PFSK-1 (cell line): ENCODE results near the gene TOR1A.

ENCODE experiments used
- POLR2AphosphoS5 ChIP-seq: IDR thresholded peaks from 2 replicates; pipeline ENCODE4 v1.6.1; 2012; ENCODE audit warnings: low read depth, mild to moderate bottlenecking, control low read depth, low read length, moderate library complexity
- REST ChIP-seq, 2 experiments: IDR thresholded peaks; 2 replicates each; pipeline versions ENCODE4 v1.6.1 to v1.8.0; 2011 to 2012; ENCODE audit warnings: low read depth in 2 of 2, low read length in 2 of 2, control low read depth in 1 of 2, inconsistent platforms in 1 of 2, mild to moderate bottlenecking in 1 of 2, moderate library complexity in 1 of 2; ENCODE audit not compliant: insufficient read depth in 1 of 2
- SIN3A ChIP-seq: IDR thresholded peaks from 2 replicates; pipeline ENCODE4 v1.6.1; 2012; ENCODE audit warnings: mild to moderate bottlenecking, low read length, moderate library complexity, borderline replicate concordance; ENCODE audit not compliant: insufficient read depth
- TAF1 ChIP-seq: IDR thresholded peaks from 2 replicates; pipeline ENCODE4 v1.6.1; 2012; ENCODE audit warnings: low read length, control low read depth, borderline replicate concordance; ENCODE audit not compliant: insufficient read depth

- TF ChIP-seq POLR2AphosphoS5 (no peak), TAF1 (no peak), REST (IDR thresholded peaks at IDR 0.05; ENCODE audit: insufficient read depth in 1 of 2, low read depth in 2 of 2, low read length in 2 of 2) (no peak), SIN3A (no peak)
Observed at GRCh38 chr9:129871046-129871445, 47.1 kb upstream of the TOR1A start.
